Measurements from ENCODE around the gene RAI14. TPM values are rescaled to one million over a fixed set of nuclear protein-coding genes. Genes with fewer than 3 reads are reported as not detected.

The RAI14 gene
- total and polyA plus RNA-seq, 2 donors (not counting 3 experiments of a cell fraction or from before 2014, with no cell fraction given), result 114 to 369 TPM

- ChIA-PET CTCF (interaction anchor here (1.1 to 2.7 kb wide), 6 partner anchors 24 to 130 kb away, joined by 3 to 11 read pairs (median 4); no protein-coding TSS in a partner anchor), POLR2A (interaction anchor here (1.1 to 1.4 kb wide), 2 partner anchors 25 to 67 kb away, joined by 4 to 5 read pairs; no protein-coding TSS in a partner anchor)
- H3K9ac ChIP-seq (replicated peaks; ENCODE audit: extremely low read depth, insufficient read depth, low read length), result no peak overlapping the region
- intact Hi-C loops (cut with micrococcal nuclease), result no loop called here
- FAIRE-seq (peak; percentile 21), DNase-seq (ENCODE audit: low read depth, low spot score) (peak; percentile 76)
- H3K4me3 ChIP-seq (replicated peaks in 1 of 3; ENCODE audit: insufficient read depth in 1 of 3, low read depth in 1 of 3, low read length in 3 of 3), result no peak overlapping the region
- H3K9me1 ChIP-seq (replicated peaks; ENCODE audit: control insufficient read depth, extremely low read depth, insufficient read depth, low read length), result no peaks in the 10 kb centered on the region
- no peak overlapping the region for H3K27ac ChIP-seq (ENCODE audit: insufficient read depth, low read depth, low read length)
- TF ChIP-seq, protein P1, sequence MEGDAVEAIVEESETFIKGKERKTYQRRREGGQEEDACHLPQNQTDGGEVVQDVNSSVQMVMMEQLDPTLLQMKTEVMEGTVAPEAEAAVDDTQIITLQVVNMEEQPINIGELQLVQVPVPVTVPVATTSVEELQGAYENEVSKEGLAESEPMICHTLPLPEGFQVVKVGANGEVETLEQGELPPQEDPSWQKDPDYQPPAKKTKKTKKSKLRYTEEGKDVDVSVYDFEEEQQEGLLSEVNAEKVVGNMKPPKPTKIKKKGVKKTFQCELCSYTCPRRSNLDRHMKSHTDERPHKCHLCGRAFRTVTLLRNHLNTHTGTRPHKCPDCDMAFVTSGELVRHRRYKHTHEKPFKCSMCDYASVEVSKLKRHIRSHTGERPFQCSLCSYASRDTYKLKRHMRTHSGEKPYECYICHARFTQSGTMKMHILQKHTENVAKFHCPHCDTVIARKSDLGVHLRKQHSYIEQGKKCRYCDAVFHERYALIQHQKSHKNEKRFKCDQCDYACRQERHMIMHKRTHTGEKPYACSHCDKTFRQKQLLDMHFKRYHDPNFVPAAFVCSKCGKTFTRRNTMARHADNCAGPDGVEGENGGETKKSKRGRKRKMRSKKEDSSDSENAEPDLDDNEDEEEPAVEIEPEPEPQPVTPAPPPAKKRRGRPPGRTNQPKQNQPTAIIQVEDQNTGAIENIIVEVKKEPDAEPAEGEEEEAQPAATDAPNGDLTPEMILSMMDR (IDR thresholded peaks at IDR 0.05; ENCODE audit: extremely low read depth in 1 of 2, insufficient read depth in 1 of 2, low read depth in 1 of 2, low read length in 2 of 2), result no peak
- TF ChIP-seq POLR2A (IDR thresholded peaks at IDR 0.05; ENCODE audit: low read depth, low read length) (no peak), MAX (IDR thresholded peaks at IDR 0.05; ENCODE audit: insufficient read depth, insufficient read length) (no peak), EZH2 (IDR thresholded peaks at IDR 0.05; ENCODE audit: borderline replicate concordance, low read depth, low read length, severe bottlenecking) (no peak), GATA2 (IDR thresholded peaks at IDR 0.05; ENCODE audit: insufficient read depth, insufficient read length, low read depth, low read length) (peak; percentile 42), POLR2AphosphoS5 (IDR thresholded peaks at IDR 0.05; ENCODE audit: insufficient read depth, low read depth, low read length) (no peak)
- peak overlapping the region; percentile 12 for H3K4me2 ChIP-seq (ENCODE audit: insufficient read depth, low read length)
- H3K4me1 ChIP-seq (ENCODE audit: control insufficient read depth, extremely low read depth, insufficient read depth, low read length), result peaks cover 31% of the 10 kb centered on the region
- H3K36me3 ChIP-seq (ENCODE audit: control insufficient read depth in 2 of 2, extremely low read depth in 1 of 2, insufficient read depth in 2 of 2, low read length in 2 of 2), result no peaks in the 10 kb centered on the region
- no peaks in the 10 kb centered on the region for H3K9me3 ChIP-seq (replicated peaks; ENCODE audit: control insufficient read depth, insufficient read depth, low read length)
- no peak overlapping the region for H2AFZ ChIP-seq (ENCODE audit: low read depth, low read length)
- H3K27me3 ChIP-seq (ENCODE audit: control insufficient read depth in 2 of 2, insufficient read depth in 2 of 2, low read length in 2 of 2), result no peaks in the 10 kb centered on the region
- dilution Hi-C loops (cut with MboI; ENCODE audit: extremely low pct_ligation_motif_present, low sequenced_read_pairs), result no loop called here
- peaks cover 16% of the 10 kb centered on the region for H3K79me2 ChIP-seq (ENCODE audit: control insufficient read depth, insufficient read depth, low read length)
- BruUV-seq (replicated peaks), result no TSS peak
- no peaks in the 10 kb centered on the region for H4K20me1 ChIP-seq (replicated peaks; ENCODE audit: control insufficient read depth, extremely low read depth, insufficient read depth, low read length)
Observed at GRCh38 chr5:34652914-34653313, 3.2 kb upstream of the RAI14 start.

Data from endothelial cell of umbilical vein (primary cell).